IMR-90 (cell line): ENCODE results near the gene GPR15. TPM values are rescaled to one million over a fixed set of nuclear protein-coding genes. Genes with fewer than 3 reads are reported as not detected.

Experiments
- ATAC-seq: fragments of 200-7000 bp; cut with Tn5 transposase; 2 replicates; pipeline ENCODE4 v1.9.1; 2020; ENCODE audit warnings: low read depth, mild to moderate bottlenecking, moderate library complexity
- BruUV-seq: library from RNA; stranded (reverse); fragments of 400-500 nt; replicated peaks from 2 replicates; lab custom pipeline; 2021; lab: Mats Ljungman, UMichigan
- CTCF ChIA-PET: fragments of 300-600 bp; formaldehyde crosslinking; extraction: SDS; loops from one replicate; lab custom pipeline; 2021; ENCODE audit warnings: antibody characterized with exemption; lab: Yijun Ruan, JAX
- POLR2A ChIA-PET: fragments of 300-600 bp; sonication (Branson Sonifier 250); formaldehyde crosslinking; loops from one replicate; lab custom pipeline; 2022; ENCODE audit warnings: antibody characterized with exemption; ENCODE audit not compliant: unreplicated experiment; lab: Charles Lee
- DNase-seq: peaks from one replicate; pipeline ENCODE4 v3.0.0; 2013
- H2AFZ ChIP-seq: replicated peaks from 2 replicates; pipeline ENCODE3; 2013; ENCODE audit warnings: low read length, mild to moderate bottlenecking; ENCODE audit not compliant: poor library complexity
- H2AK5ac ChIP-seq: 2 replicates; pipeline ENCODE4 v1.6.1; 2013; ENCODE audit warnings: low read depth, low read length, inconsistent platforms
- H2AK9ac ChIP-seq: replicated peaks from 2 replicates; pipeline ENCODE3; 2013; ENCODE audit warnings: mild to moderate bottlenecking, low read depth, low read length, moderate library complexity; ENCODE audit not compliant: poor library complexity
- H2BK120ac ChIP-seq: 2 replicates; pipeline ENCODE4 v1.6.1; 2013; ENCODE audit warnings: low read depth, low read length, inconsistent platforms
- H2BK15ac ChIP-seq: 3 replicates; pipeline ENCODE4 v1.6.1; 2013; ENCODE audit warnings: low read depth, low read length, inconsistent platforms
- H2BK20ac ChIP-seq: 2 replicates; pipeline ENCODE4 v1.6.1; 2013; ENCODE audit warnings: low read depth, mild to moderate bottlenecking, inconsistent platforms, low read length, moderate library complexity
- H2BK5ac ChIP-seq: 2 replicates; pipeline ENCODE4 v1.6.1; 2013; ENCODE audit warnings: mild to moderate bottlenecking, low read depth, low read length, inconsistent platforms; ENCODE audit not compliant: poor library complexity, severe bottlenecking
- H3K14ac ChIP-seq: replicated peaks from 2 replicates; pipeline ENCODE4 v1.6.1; 2013; ENCODE audit warnings: low read depth, low read length, inconsistent platforms
- H3K18ac ChIP-seq: 2 replicates; pipeline ENCODE4 v1.6.1; 2013; ENCODE audit warnings: low read depth, low read length, control low read depth
- H3K23ac ChIP-seq: 2 replicates; pipeline ENCODE4 v1.6.1; 2013; ENCODE audit warnings: low read depth, low read length, inconsistent platforms
- H3K27ac ChIP-seq: 2 replicates; pipeline ENCODE4 v1.5.1; 2013; ENCODE audit warnings: mild to moderate bottlenecking, control low read depth, low read length; ENCODE audit not compliant: insufficient read depth
- H3K27me3 ChIP-seq: 2 replicates; pipeline ENCODE4 v1.6.1; 2013; ENCODE audit warnings: low read length; ENCODE audit not compliant: control insufficient read depth, insufficient read depth
- H3K36me3 ChIP-seq: 2 replicates; pipeline ENCODE4 v1.6.1; 2013; ENCODE audit warnings: low read length, mixed read lengths; ENCODE audit not compliant: control insufficient read depth, insufficient read depth
- H3K4ac ChIP-seq: 2 replicates; pipeline ENCODE4 v1.6.1; 2013; ENCODE audit warnings: low read depth, low read length, inconsistent platforms
- H3K4me1 ChIP-seq: 2 replicates; pipeline ENCODE4 v1.6.1; 2013; ENCODE audit warnings: low read length, mixed read lengths; ENCODE audit not compliant: control insufficient read depth, insufficient read depth
- H3K4me2 ChIP-seq: 2 replicates; pipeline ENCODE4 v1.6.1; 2013; ENCODE audit warnings: low read depth, mild to moderate bottlenecking, control low read depth, low read length, moderate library complexity
- H3K4me3 ChIP-seq: 2 replicates; pipeline ENCODE4 v1.5.1; 2013; ENCODE audit warnings: low read depth, mild to moderate bottlenecking, control low read depth, low read length, moderate library complexity; ENCODE audit not compliant: insufficient read depth
- H3K56ac ChIP-seq: 2 replicates; pipeline ENCODE4 v1.6.1; 2013; ENCODE audit warnings: low read length, inconsistent platforms; ENCODE audit not compliant: insufficient read depth; ENCODE audit errors: extremely low read depth
- H3K79me1 ChIP-seq, 2 experiments: 2 replicates each; pipeline ENCODE4 v1.6.1; 2013; ENCODE audit warnings: low read length in 2 of 2, inconsistent platforms in 1 of 2, low read depth in 1 of 2
- H3K9ac ChIP-seq: 2 replicates; pipeline ENCODE4 v1.6.1; 2013; ENCODE audit warnings: low read depth, low read length, control low read depth
- H3K9me1 ChIP-seq: 2 replicates; pipeline ENCODE4 v1.6.1; 2013; ENCODE audit warnings: low read length, inconsistent platforms; ENCODE audit not compliant: insufficient read depth
- H3K9me3 ChIP-seq: 2 replicates; pipeline ENCODE4 v1.6.1; 2013; ENCODE audit warnings: low read length; ENCODE audit not compliant: control insufficient read depth, insufficient read depth
- H4K20me1 ChIP-seq: 2 replicates; pipeline ENCODE4 v1.6.1; 2013; ENCODE audit warnings: low read length, inconsistent platforms; ENCODE audit not compliant: insufficient read depth
- H4K5ac ChIP-seq: 2 replicates; pipeline ENCODE4 v1.6.1; 2013; ENCODE audit warnings: mild to moderate bottlenecking, low read depth, low read length, control low read depth
- H4K8ac ChIP-seq, 2 experiments: 2 replicates each; pipeline ENCODE4 v1.6.1; 2013; ENCODE audit warnings: low read depth in 2 of 2, low read length in 2 of 2, control low read depth in 1 of 2, inconsistent platforms in 1 of 2
- H4K91ac ChIP-seq: 2 replicates; pipeline ENCODE4 v1.6.1; 2013; ENCODE audit warnings: low read depth, low read length, inconsistent platforms; ENCODE audit not compliant: insufficient read depth
- BHLHE40 ChIP-seq: fragments of 150-350 bp; IDR thresholded peaks from 2 replicates; pipeline ENCODE4 v1.6.1; 2016; ENCODE audit warnings: mild to moderate bottlenecking, low read depth, low read length
- CEBPB ChIP-seq: IDR thresholded peaks from 2 replicates; pipeline ENCODE4 v1.6.1; 2012; ENCODE audit warnings: low read depth, low read length, improper control_type of control experiment
- CHD1 ChIP-seq: IDR thresholded peaks from 2 replicates; pipeline ENCODE4 v1.6.1; 2012; ENCODE audit warnings: low read depth, low read length, improper control_type of control experiment
- CTCF ChIP-seq: conservative IDR thresholded peaks from 2 replicates; pipeline ENCODE4 v1.5.1; 2012; ENCODE audit warnings: mild to moderate bottlenecking, low read depth, low read length, improper control_type of control experiment
- ELK1 ChIP-seq: fragments of 150-350 bp; IDR thresholded peaks from 2 replicates; pipeline ENCODE4 v1.6.1; 2016; ENCODE audit warnings: low read depth, mild to moderate bottlenecking, low read length, moderate library complexity, borderline replicate concordance
- FOS ChIP-seq: fragments of 150-350 bp; IDR thresholded peaks from 2 replicates; pipeline ENCODE4 v1.6.1; 2016; ENCODE audit warnings: low read depth, low read length
- MAFK ChIP-seq: IDR thresholded peaks from 2 replicates; pipeline ENCODE4 v1.6.1; 2012; ENCODE audit warnings: low read depth, low read length, improper control_type of control experiment
- MAZ ChIP-seq: IDR thresholded peaks from 2 replicates; pipeline ENCODE4 v1.6.1; 2012; ENCODE audit warnings: low read depth, mild to moderate bottlenecking, low read length, improper control_type of control experiment, moderate library complexity, borderline replicate concordance
- MXI1 ChIP-seq: IDR thresholded peaks from 2 replicates; pipeline ENCODE4 v1.6.1; 2012; ENCODE audit warnings: low read depth, mild to moderate bottlenecking, low read length, moderate library complexity, borderline replicate concordance
- NFE2L2 ChIP-seq: fragments of 150-350 bp; IDR thresholded peaks from 2 replicates; pipeline ENCODE4 v1.6.1; 2016; ENCODE audit warnings: low read depth, mild to moderate bottlenecking, low read length
- POLR2A ChIP-seq: IDR thresholded peaks from 2 replicates; pipeline ENCODE4 v1.6.1; 2012; ENCODE audit warnings: mild to moderate bottlenecking, low read depth, low read length
- RAD21 ChIP-seq: IDR thresholded peaks from 2 replicates; pipeline ENCODE4 v1.6.1; 2012; ENCODE audit warnings: low read length, improper control_type of control experiment
- RCOR1 ChIP-seq: IDR thresholded peaks from 2 replicates; pipeline ENCODE4 v1.6.1; 2012; ENCODE audit warnings: mild to moderate bottlenecking, low read length, improper control_type of control experiment; ENCODE audit not compliant: insufficient replicate concordance
- RFX5 ChIP-seq: IDR thresholded peaks from 2 replicates; pipeline ENCODE4 v1.8.0; 2012; ENCODE audit warnings: low read depth, mild to moderate bottlenecking, low read length, moderate library complexity
- SMC3 ChIP-seq: fragments of 150-350 bp; IDR thresholded peaks from 2 replicates; pipeline ENCODE4 v1.6.1; 2016; ENCODE audit warnings: low read depth, mild to moderate bottlenecking, antibody characterized with exemption, low read length, moderate library complexity
- USF2 ChIP-seq: fragments of 150-350 bp; IDR thresholded peaks from 2 replicates; pipeline ENCODE4 v1.6.1; 2017; ENCODE audit warnings: mild to moderate bottlenecking, antibody characterized with exemption, low read length, low read depth
- WGBS, 2 experiments: methylation state at CpG; one replicate each; pipeline versions ENCODE4 v1.1.5 to v1.1.7; 2013; ENCODE audit warnings: missing lambda C conversion rate in 2 of 2; ENCODE audit not compliant: insufficient read length in 1 of 2; ENCODE audit errors: extremely low coverage in 2 of 2; 5-methylcytosine and 5-hydroxymethylcytosine counted together
- dilution Hi-C: fragments of 300-500 bp; cut with HindIII; formaldehyde crosslinking; loops from one replicate; pipeline ENCODE4 v1.14.3; 2018; ENCODE audit warnings: low sequenced_read_pairs; ENCODE audit not compliant: unreplicated experiment
- in situ Hi-C: fragments of 300-500 bp; cut with MboI; formaldehyde crosslinking; loops from 3 replicates; pipeline ENCODE4 v1.14.3; 2019; ENCODE audit warnings: low sequenced_read_pairs, inconsistent platforms, mixed read lengths
- intact Hi-C: fragments of 100-400 bp; cut with micrococcal nuclease; formaldehyde crosslinking; loops from 2 replicates; pipeline ENCODE4 v1.10.0; 2022
- polyA plus RNA-seq, 3 experiments: library from polyadenylated mRNA; depleted of rRNA; stranded (reverse); fragments of >200 nt; gene quantifications; 2 replicates each; pipeline ENCODE4 v1.2.3, GENCODE V29; 2012; ENCODE audit warnings: low replicate concordance in 1 of 3
- total RNA-seq: library from RNA; depleted of rRNA; stranded (reverse); fragments of >200 nt; gene quantifications from 2 replicates; pipeline ENCODE4 v1.2.3, GENCODE V29; 2012

GPR15 gene
- total and polyA plus RNA-seq, 2 of the 4 experiments (the other 2 are of a cell fraction): not detected

- Histone ChIP-seq H4K91ac (no peak overlapping the region), H2AK9ac (no peak overlapping the region), H3K36me3 (no peaks in the 10 kb centered on the region), H3K27me3 (peaks cover 19% of the 10 kb centered on the region), H3K9me1 (no peaks in the 10 kb centered on the region), H3K9ac (no peak overlapping the region), H2BK5ac (no peak overlapping the region), H3K9me3 (no peaks in the 10 kb centered on the region), H2BK120ac (no peak overlapping the region), H3K56ac (no peak overlapping the region), H3K14ac (no peak overlapping the region), H4K8ac (no peak overlapping the region), H2BK20ac (no peak overlapping the region), H3K79me1 (no peaks in the 10 kb centered on the region), H4K20me1 (no peaks in the 10 kb centered on the region), H2AFZ (no peak overlapping the region), H3K4ac (no peak overlapping the region), H3K4me1 (no peaks in the 10 kb centered on the region), H4K5ac (no peak overlapping the region), H3K4me2 (no peak overlapping the region), H3K27ac (no peak overlapping the region), H3K23ac (no peak overlapping the region), H2AK5ac (no peak overlapping the region), H3K18ac (no peak overlapping the region), H2BK15ac (no peak overlapping the region), H3K4me3 (no peak overlapping the region)
- ChIA-PET CTCF (no interaction called here), POLR2A (no interaction called here)
- dilution Hi-C loops: no loop called here
- ATAC-seq (no peak), DNase-seq (no peak)
- intact Hi-C loops: no loop called here
- in situ Hi-C loops: loop anchor here (25.0 kb wide), 1 partner anchor 214 kb away; no protein-coding TSS in a partner anchor
- no CpG with 5 or more reads among the region's 3 CpGs for WGBS, 2 experiments
- TF ChIP-seq FOS (no peak), ELK1 (no peak), MAFK (no peak), NFE2L2 (no peak), RFX5 (no peak), CEBPB (no peak), RAD21 (no peak), CHD1 (no peak), BHLHE40 (no peak), CTCF (no peak), SMC3 (no peak), MXI1 (no peak), POLR2A (no peak), USF2 (no peak), MAZ (no peak), RCOR1 (no peak)
- BruUV-seq: no TSS peak
These were observed 20.0 kb downstream of the GPR15 start for GRCh38 chr3:98551754-98552153.
